Stomach (tissue), 9 donors: ENCODE data around the gene QARS1. TPM values are rescaled to one million over a fixed set of nuclear protein-coding genes. Genes with fewer than 3 reads are reported as not detected.
A peak's percentile ranks its signal among the peaks of the same experiment; 100 is the strongest.

Experiments
- DNase-seq, 2 donors: peaks; one replicate each; pipeline versions ENCODE4 v3.0.0 to v3.0.0-alpha.2; 2013 to 2019
- H3K27ac ChIP-seq, 5 donors: fragments of 200-600 bp in 4 of 5; sonication (generic) in 4 of 5; one replicate each; pipeline ENCODE4 v1.5.1; 2013 to 2019; ENCODE audit warnings: mild to moderate bottlenecking in 1 of 5, moderate library complexity in 1 of 5
- H3K27me3 ChIP-seq, 3 donors: fragments of 200-600 bp; sonication (generic); one replicate each; pipeline ENCODE4 v1.5.1; 2017 to 2019; ENCODE audit warnings: mixed run types in 1 of 3
- H3K36me3 ChIP-seq, 4 donors: fragments of 200-600 bp; sonication (generic); 1 replicate in 3 of 4; 2 replicates in 1 of 4; pipeline ENCODE4 v1.5.1; 2016 to 2019
- H3K4me1 ChIP-seq, 4 donors: fragments of 200-600 bp; sonication (generic); one replicate each; pipeline ENCODE4 v1.5.1; 2016 to 2019
- H3K4me3 ChIP-seq, 4 donors: fragments of 200-600 bp; sonication (generic) in 3 of 4; one replicate each; pipeline ENCODE4 v1.5.1; 2016 to 2019; ENCODE audit warnings: mild to moderate bottlenecking in 1 of 4
- H3K9me3 ChIP-seq, 4 donors: fragments of 200-600 bp; sonication (generic); one replicate each; pipeline ENCODE4 v1.5.1; 2016 to 2019
- EP300 ChIP-seq: sonication (generic); formaldehyde crosslinking; IDR thresholded peaks from one replicate; pipeline ENCODE4 v1.6.1; 2017; ENCODE audit warnings: antibody characterized with exemption
- POLR2A ChIP-seq, 4 donors: fragments of 450-650 bp; IDR thresholded peaks; one replicate each; pipeline ENCODE4 v1.6.1; 2016; ENCODE audit warnings: antibody characterized with exemption in 4 of 4, control low read depth in 2 of 4, mild to moderate bottlenecking in 1 of 4, moderate library complexity in 1 of 4
- POLR2AphosphoS5 ChIP-seq, 3 donors: sonication (generic); formaldehyde crosslinking; IDR thresholded peaks; one replicate each; pipeline ENCODE4 v1.6.1; 2016; ENCODE audit warnings: antibody characterized with exemption in 3 of 3
- WGBS, 5 donors: extraction: QIAGEN DNeasy Blood & Tissue Kit in 3 of 5; methylation state at CpG; one replicate each; pipeline versions ENCODE4 v1.1.5 to v1.1.7; 2013 to 2018; 5-methylcytosine and 5-hydroxymethylcytosine counted together
- intact Hi-C: fragments of 100-400 bp; cut with DNase I; formaldehyde crosslinking; loops from one replicate; pipeline ENCODE4 v1.15.1; 2023; ENCODE audit warnings: low total_unique reads
- polyA plus RNA-seq, 3 donors: library from polyadenylated mRNA; stranded (reverse); fragments of 200-250 nt; gene quantifications; one replicate each; pipeline ENCODE4 v1.2.3, GENCODE V29; 2013
- total RNA-seq, 5 donors: library from RNA; depleted of rRNA; stranded (reverse); fragments of >200 nt; gene quantifications; one replicate each; pipeline versions ENCODE4 v1.1.0 to v1.2.3, GENCODE V29; 2014 to 2016
- TF ChIP-seq, protein P1 (sequence below), 7 experiments: fragments of 450-650 bp in 4 of 7; fragments of 200-600 bp in 3 of 7; sonication (generic) in 3 of 7; IDR thresholded peaks; one replicate each; pipeline ENCODE4 v1.5.1; 2016 to 2019; ENCODE audit warnings: antibody characterized with exemption in 7 of 7, control low read depth in 2 of 7, mild to moderate bottlenecking in 1 of 7
- donor health status: healthy with polysubstance abuse.
- donor health status: Bipolar disorder and iron deficiency.
- donor health status: healthy.

QARS1 gene
- total and polyA plus RNA-seq, 8 donors = 151 to 418 (median 234) TPM

DNA sequence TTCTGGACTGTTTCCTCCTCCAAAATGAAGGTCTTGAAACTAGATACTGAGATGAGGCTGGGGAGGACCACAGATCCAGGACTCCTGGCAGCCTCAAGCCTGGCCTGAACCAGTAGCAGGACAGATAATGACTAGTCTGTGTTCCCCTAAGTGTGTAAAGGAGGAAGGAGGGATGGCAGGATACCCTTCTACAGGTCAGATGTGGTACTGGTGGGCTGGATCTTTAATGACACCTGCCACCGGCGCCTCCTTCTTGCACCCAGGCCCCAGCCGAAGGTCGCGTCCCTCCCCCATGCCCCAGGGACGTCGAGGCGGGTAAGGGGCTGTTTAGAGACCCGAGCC, 15.5 kb upstream of the QARS1 start:
- WGBS, 5 donors = 0 to 1% (median 0%) methylated on average over 9 of the region's 9 CpGs; no CpG with 5 or more reads in 1 of the 5 donors
- TF ChIP-seq, protein P1, sequence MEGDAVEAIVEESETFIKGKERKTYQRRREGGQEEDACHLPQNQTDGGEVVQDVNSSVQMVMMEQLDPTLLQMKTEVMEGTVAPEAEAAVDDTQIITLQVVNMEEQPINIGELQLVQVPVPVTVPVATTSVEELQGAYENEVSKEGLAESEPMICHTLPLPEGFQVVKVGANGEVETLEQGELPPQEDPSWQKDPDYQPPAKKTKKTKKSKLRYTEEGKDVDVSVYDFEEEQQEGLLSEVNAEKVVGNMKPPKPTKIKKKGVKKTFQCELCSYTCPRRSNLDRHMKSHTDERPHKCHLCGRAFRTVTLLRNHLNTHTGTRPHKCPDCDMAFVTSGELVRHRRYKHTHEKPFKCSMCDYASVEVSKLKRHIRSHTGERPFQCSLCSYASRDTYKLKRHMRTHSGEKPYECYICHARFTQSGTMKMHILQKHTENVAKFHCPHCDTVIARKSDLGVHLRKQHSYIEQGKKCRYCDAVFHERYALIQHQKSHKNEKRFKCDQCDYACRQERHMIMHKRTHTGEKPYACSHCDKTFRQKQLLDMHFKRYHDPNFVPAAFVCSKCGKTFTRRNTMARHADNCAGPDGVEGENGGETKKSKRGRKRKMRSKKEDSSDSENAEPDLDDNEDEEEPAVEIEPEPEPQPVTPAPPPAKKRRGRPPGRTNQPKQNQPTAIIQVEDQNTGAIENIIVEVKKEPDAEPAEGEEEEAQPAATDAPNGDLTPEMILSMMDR (IDR thresholded peaks at IDR 0.05) = no peak
- TF ChIP-seq EP300 = no peak
- TF ChIP-seq POLR2AphosphoS5 (IDR thresholded peaks at IDR 0.05) = no peak
- TF ChIP-seq POLR2A (IDR thresholded peaks at IDR 0.05) = no peak
- Histone ChIP-seq H3K36me3 (peaks cover 76 to 82% (median 80%) of the 10 kb centered on the region in 4 donors), H3K4me3 (peak overlapping the region; percentile 62 to 100 (median 98)), H3K9me3 (no peaks in the 10 kb centered on the region), H3K27ac (peak overlapping the region; percentile 87 to 98 (median 96)), H3K27me3 (no peaks in the 10 kb centered on the region), H3K4me1 (peaks cover 18 to 31% (median 27%) of the 10 kb centered on the region in 4 donors)
- no peak for DNase-seq
- intact Hi-C loops = no loop called here

DNA sequence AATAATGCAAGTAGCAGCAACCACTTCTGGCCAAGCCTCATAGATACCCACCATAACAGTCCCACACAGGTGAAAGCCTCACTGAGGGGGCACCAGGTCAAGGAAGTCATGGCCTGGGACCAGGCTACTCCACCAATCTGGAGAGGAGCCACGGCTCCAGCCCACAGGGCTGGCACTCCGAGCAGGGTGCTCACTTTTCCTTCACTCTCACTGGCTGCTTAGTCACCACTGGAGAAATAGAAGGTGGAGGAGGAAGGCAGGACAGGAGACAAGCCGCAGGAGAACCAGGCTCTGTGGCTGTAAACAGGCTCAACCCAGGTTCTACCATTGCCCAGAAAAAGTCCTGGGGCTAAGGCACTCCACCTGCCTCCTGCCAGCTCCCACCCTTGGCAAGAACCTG, 14.9 kb upstream of the QARS1 start:
- WGBS, 5 donors = 17 to 43% (median 36%) methylated on average over 3 of the region's 3 CpGs
- peak overlapping the region; percentile 87 to 98 (median 96) for H3K27ac ChIP-seq
- H3K27me3 ChIP-seq = no peaks in the 10 kb centered on the region
- no peak for TF ChIP-seq POLR2AphosphoS5 (IDR thresholded peaks at IDR 0.05)
- TF ChIP-seq, protein P1 (IDR thresholded peaks at IDR 0.05) = no peak
- TF ChIP-seq POLR2A (IDR thresholded peaks at IDR 0.05) = no peak
- TF ChIP-seq EP300 = no peak
- H3K4me3 ChIP-seq = peak overlapping the region; percentile 62 to 100 (median 98)
- H3K4me1 ChIP-seq = peaks cover 18 to 31% (median 27%) of the 10 kb centered on the region in 4 donors
- intact Hi-C loops = no loop called here
- H3K9me3 ChIP-seq = no peaks in the 10 kb centered on the region
- DNase-seq = no peak
- peaks cover 76 to 82% (median 80%) of the 10 kb centered on the region in 4 donors for H3K36me3 ChIP-seq

DNA sequence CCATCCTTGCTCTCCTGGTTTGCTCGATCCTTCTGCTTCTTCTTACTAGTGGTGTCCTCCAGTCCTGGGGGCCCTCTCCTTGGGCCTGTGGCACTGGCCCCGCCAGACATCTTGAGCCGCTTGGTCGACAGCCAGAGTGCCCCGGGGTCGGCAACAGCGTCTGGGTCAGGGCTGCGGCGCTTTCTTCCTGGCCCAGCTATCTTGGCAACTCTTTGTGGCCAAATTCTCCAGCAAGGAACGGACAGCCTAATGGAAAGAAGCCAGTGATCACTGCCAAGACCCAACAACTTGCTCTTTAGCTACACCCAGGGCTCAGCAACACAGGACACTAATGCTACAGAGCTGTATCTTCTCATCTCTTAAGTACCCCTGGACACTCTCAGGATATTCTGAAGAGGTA, 14.5 kb upstream of the QARS1 start:
- DNase-seq = no peak
- intact Hi-C loops = no loop called here
- Histone ChIP-seq H3K4me3 (peak overlapping the region in 1 of 4 donors; percentile 100), H3K27me3 (no peaks in the 10 kb centered on the region), H3K4me1 (peaks cover 18 to 31% (median 27%) of the 10 kb centered on the region in 4 donors), H3K9me3 (no peaks in the 10 kb centered on the region), H3K36me3 (peaks cover 76 to 82% (median 80%) of the 10 kb centered on the region in 4 donors), H3K27ac (peak overlapping the region in 4 of 5 donors; percentile 87 to 98 (median 96))
- TF ChIP-seq POLR2AphosphoS5 (IDR thresholded peaks at IDR 0.05) = no peak
- TF ChIP-seq, protein P1 (IDR thresholded peaks at IDR 0.05) = no peak
- TF ChIP-seq POLR2A (IDR thresholded peaks at IDR 0.05) = no peak
- TF ChIP-seq EP300 = no peak
- WGBS, 5 donors = 18 to 55% (median 31%) methylated on average over 10 of the region's 10 CpGs

DNA sequence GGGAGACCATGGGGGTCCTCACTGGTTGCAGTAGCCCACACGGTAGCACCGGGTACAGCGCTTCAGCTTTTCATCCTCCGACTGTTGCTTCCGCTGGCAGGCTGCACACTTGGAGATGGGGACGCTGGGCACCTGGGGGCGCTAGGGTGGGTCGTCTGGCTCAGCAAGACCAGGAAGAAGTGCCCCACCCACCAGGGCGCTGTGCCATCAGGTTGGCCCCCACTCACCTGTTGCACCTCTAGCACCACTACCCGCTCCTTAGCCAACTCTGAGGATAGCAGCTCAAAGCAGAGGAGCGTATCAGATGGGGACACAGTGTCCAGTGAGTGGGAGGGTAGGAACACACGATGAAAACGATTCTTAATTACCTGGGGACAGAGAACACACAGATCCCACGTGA, 7.7 kb upstream of the QARS1 start:
- Histone ChIP-seq H3K4me1 (no peaks in the 10 kb centered on the region), H3K27ac (no peak overlapping the region), H3K9me3 (no peaks in the 10 kb centered on the region), H3K27me3 (no peaks in the 10 kb centered on the region), H3K36me3 (peaks cover 87 to 100% (median 100%) of the 10 kb centered on the region in 4 donors), H3K4me3 (no peak overlapping the region)
- no peak for DNase-seq
- intact Hi-C loops = no loop called here
- WGBS, 5 donors = 81 to 89% (median 85%) methylated on average over 13 to 14 of the region's 14 CpGs
- TF ChIP-seq POLR2A (IDR thresholded peaks at IDR 0.05) = no peak
- no peak for TF ChIP-seq POLR2AphosphoS5 (IDR thresholded peaks at IDR 0.05)
- TF ChIP-seq EP300 = no peak
- TF ChIP-seq, protein P1 (IDR thresholded peaks at IDR 0.05) = no peak
